Measurements from ENCODE around the gene RRAGB. TPM values are rescaled to one million over a fixed set of nuclear protein-coding genes. Genes with fewer than 3 reads are reported as not detected.

Gene RRAGB
- total RNA-seq, 3 donors from 2014 or later (not counting 1 experiment from before 2014, with no cell fraction given), result 13.5 to 17.5 (median 14.5) TPM

Other genes with a start within 250 kb of the RRAGB start
- gene USP51, start 227.9 kb upstream of the RRAGB start, total RNA-seq, result under 1 TPM; 0.50 to 0.86 (median 0.85) TPM
- not detected for gene FOXR2, start 94.3 kb upstream of the RRAGB start, total RNA-seq